ENCODE measurements around the gene SNPH. TPM values are rescaled to one million over a fixed set of nuclear protein-coding genes. Genes with fewer than 3 reads are reported as not detected.

The SNPH gene
- total and polyA plus RNA-seq, 2 of the 4 experiments (the other 2 are of a cell fraction), result 3.1 to 4.5 TPM

GRCh38 chr20:1307571-1307971 lies 41.5 kb downstream of the SNPH start:
- CTCF ChIA-PET, result no interaction called here
- no peak overlapping the region for H3K9ac ChIP-seq (ENCODE audit: low read depth, low read length)
- H3K4me2 ChIP-seq (ENCODE audit: low read depth, low read length), result no peak overlapping the region
- no peak overlapping the region for H2AFZ ChIP-seq (replicated peaks; ENCODE audit: low read length, poor library complexity)
- no peak overlapping the region for H4K8ac ChIP-seq (ENCODE audit: low read depth in 2 of 2, low read length in 2 of 2)
- peaks cover 3% of the 10 kb centered on the region; the same call in 1 of the 2 replicates for H3K9me1 ChIP-seq (ENCODE audit: insufficient read depth, low read length)
- no peak overlapping the region for H2BK20ac ChIP-seq (ENCODE audit: low read depth, low read length)
- H4K5ac ChIP-seq (ENCODE audit: low read depth, low read length), result no peak overlapping the region
- no peak overlapping the region for H3K4me3 ChIP-seq (ENCODE audit: insufficient read depth, low read depth, low read length)
- no peak overlapping the region for H2BK5ac ChIP-seq (ENCODE audit: low read depth, low read length, poor library complexity, severe bottlenecking)
- intact Hi-C loops (cut with micrococcal nuclease), result no loop called here
- H3K4me1 ChIP-seq (ENCODE audit: control insufficient read depth, insufficient read depth, low read length), result no peaks in the 10 kb centered on the region
- POLR2A ChIA-PET (ENCODE audit: unreplicated experiment), result no interaction called here
- no peak overlapping the region for H2BK120ac ChIP-seq (ENCODE audit: low read depth, low read length)
- DNase-seq, result no peak
- no peak overlapping the region for H3K4ac ChIP-seq (ENCODE audit: low read depth, low read length)
- no peak overlapping the region for H3K14ac ChIP-seq (replicated peaks; ENCODE audit: low read depth, low read length)
- in situ Hi-C loops (cut with MboI; ENCODE audit: low sequenced_read_pairs), result no loop called here
- no peaks in the 10 kb centered on the region for H3K27me3 ChIP-seq (ENCODE audit: control insufficient read depth, insufficient read depth, low read length)
- dilution Hi-C loops (cut with HindIII; ENCODE audit: low sequenced_read_pairs, unreplicated experiment), result no loop called here
- no peak for TF ChIP-seq NFE2L2 (IDR thresholded peaks at IDR 0.05; ENCODE audit: low read depth, low read length)
- TF ChIP-seq, protein P1, sequence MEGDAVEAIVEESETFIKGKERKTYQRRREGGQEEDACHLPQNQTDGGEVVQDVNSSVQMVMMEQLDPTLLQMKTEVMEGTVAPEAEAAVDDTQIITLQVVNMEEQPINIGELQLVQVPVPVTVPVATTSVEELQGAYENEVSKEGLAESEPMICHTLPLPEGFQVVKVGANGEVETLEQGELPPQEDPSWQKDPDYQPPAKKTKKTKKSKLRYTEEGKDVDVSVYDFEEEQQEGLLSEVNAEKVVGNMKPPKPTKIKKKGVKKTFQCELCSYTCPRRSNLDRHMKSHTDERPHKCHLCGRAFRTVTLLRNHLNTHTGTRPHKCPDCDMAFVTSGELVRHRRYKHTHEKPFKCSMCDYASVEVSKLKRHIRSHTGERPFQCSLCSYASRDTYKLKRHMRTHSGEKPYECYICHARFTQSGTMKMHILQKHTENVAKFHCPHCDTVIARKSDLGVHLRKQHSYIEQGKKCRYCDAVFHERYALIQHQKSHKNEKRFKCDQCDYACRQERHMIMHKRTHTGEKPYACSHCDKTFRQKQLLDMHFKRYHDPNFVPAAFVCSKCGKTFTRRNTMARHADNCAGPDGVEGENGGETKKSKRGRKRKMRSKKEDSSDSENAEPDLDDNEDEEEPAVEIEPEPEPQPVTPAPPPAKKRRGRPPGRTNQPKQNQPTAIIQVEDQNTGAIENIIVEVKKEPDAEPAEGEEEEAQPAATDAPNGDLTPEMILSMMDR (conservative IDR thresholded peaks at IDR 0.05; ENCODE audit: low read depth, low read length), result no peak
- TF ChIP-seq SMC3 (IDR thresholded peaks at IDR 0.05; ENCODE audit: low read depth, low read length), result no peak
- no peak for TF ChIP-seq FOS (IDR thresholded peaks at IDR 0.05; ENCODE audit: low read depth, low read length)
- no peak for TF ChIP-seq RFX5 (IDR thresholded peaks at IDR 0.05; ENCODE audit: low read depth, low read length)
- TF ChIP-seq, protein P2, sequence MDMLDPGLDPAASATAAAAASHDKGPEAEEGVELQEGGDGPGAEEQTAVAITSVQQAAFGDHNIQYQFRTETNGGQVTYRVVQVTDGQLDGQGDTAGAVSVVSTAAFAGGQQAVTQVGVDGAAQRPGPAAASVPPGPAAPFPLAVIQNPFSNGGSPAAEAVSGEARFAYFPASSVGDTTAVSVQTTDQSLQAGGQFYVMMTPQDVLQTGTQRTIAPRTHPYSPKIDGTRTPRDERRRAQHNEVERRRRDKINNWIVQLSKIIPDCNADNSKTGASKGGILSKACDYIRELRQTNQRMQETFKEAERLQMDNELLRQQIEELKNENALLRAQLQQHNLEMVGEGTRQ (IDR thresholded peaks at IDR 0.05; ENCODE audit: low read depth, low read length), result no peak
- no peak for TF ChIP-seq BHLHE40 (IDR thresholded peaks at IDR 0.05; ENCODE audit: low read depth, low read length)
- no peak for TF ChIP-seq MXI1 (IDR thresholded peaks at IDR 0.05; ENCODE audit: borderline replicate concordance, low read depth, low read length)
- TF ChIP-seq POLR2A (IDR thresholded peaks at IDR 0.05; ENCODE audit: low read depth, low read length), result no peak
- TF ChIP-seq, protein P3, sequence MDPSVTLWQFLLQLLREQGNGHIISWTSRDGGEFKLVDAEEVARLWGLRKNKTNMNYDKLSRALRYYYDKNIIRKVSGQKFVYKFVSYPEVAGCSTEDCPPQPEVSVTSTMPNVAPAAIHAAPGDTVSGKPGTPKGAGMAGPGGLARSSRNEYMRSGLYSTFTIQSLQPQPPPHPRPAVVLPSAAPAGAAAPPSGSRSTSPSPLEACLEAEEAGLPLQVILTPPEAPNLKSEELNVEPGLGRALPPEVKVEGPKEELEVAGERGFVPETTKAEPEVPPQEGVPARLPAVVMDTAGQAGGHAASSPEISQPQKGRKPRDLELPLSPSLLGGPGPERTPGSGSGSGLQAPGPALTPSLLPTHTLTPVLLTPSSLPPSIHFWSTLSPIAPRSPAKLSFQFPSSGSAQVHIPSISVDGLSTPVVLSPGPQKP (IDR thresholded peaks at IDR 0.05; ENCODE audit: borderline replicate concordance, low read depth, low read length), result no peak
- TF ChIP-seq CEBPB (IDR thresholded peaks at IDR 0.05; ENCODE audit: low read depth, low read length), result no peak
- no peak for TF ChIP-seq RAD21 (IDR thresholded peaks at IDR 0.05; ENCODE audit: low read length)
- no peak for TF ChIP-seq MAFK (IDR thresholded peaks at IDR 0.05; ENCODE audit: low read depth, low read length)
- no peak for TF ChIP-seq MAZ (IDR thresholded peaks at IDR 0.05; ENCODE audit: borderline replicate concordance, low read depth, low read length)
- no peak for TF ChIP-seq CHD1 (IDR thresholded peaks at IDR 0.05; ENCODE audit: low read depth, low read length)
- no peak for TF ChIP-seq RCOR1 (IDR thresholded peaks at IDR 0.05; ENCODE audit: insufficient replicate concordance, low read length)
- no peaks in the 10 kb centered on the region for H3K79me1 ChIP-seq (ENCODE audit: low read depth in 1 of 2, low read length in 2 of 2)
- H4K91ac ChIP-seq (ENCODE audit: insufficient read depth, low read depth, low read length), result no peak overlapping the region
- no peak overlapping the region for H2AK9ac ChIP-seq (replicated peaks; ENCODE audit: low read depth, low read length, poor library complexity)
- no peak overlapping the region for H3K18ac ChIP-seq (ENCODE audit: low read depth, low read length)
- ATAC-seq (ENCODE audit: low read depth), result no peak
- peaks cover 13% of the 10 kb centered on the region for H3K36me3 ChIP-seq (ENCODE audit: control insufficient read depth, insufficient read depth, low read length)
- no peak overlapping the region for H2AK5ac ChIP-seq (ENCODE audit: low read depth, low read length)
- no peaks in the 10 kb centered on the region for H3K9me3 ChIP-seq (ENCODE audit: control insufficient read depth, insufficient read depth, low read length)
- no peaks in the 10 kb centered on the region for H4K20me1 ChIP-seq (ENCODE audit: insufficient read depth, low read length)
- H2BK15ac ChIP-seq (ENCODE audit: low read depth, low read length), result no peak overlapping the region
- 93% methylated on average over 3 of the region's 13 CpGs; no CpG with 5 or more reads in 1 of the 2 experiments for WGBS, 2 experiments (ENCODE audit: extremely low coverage in 2 of 2, insufficient read length in 1 of 2)
- H3K23ac ChIP-seq (ENCODE audit: low read depth, low read length), result no peak overlapping the region
- H3K27ac ChIP-seq (ENCODE audit: insufficient read depth, low read length), result no peak overlapping the region
- H3K56ac ChIP-seq (ENCODE audit: extremely low read depth, insufficient read depth, low read length), result no peak overlapping the region
- no TSS peak for BruUV-seq (replicated peaks)

Measured in IMR-90 (cell line).